Stimulated activated CD4-positive, alpha-beta T cell treated with anti-CD3 and anti-CD28 coated beads, Interleukin-1b, Interleukin-23, amount 100 ng/mL, for 1 hour (primary cell): ENCODE data around the gene NPBWR2.
"Not testable (repeated sequence)": the region's sequence is repeated elsewhere in the genome, so short reads cannot be mapped to it uniquely, and the experiment has no call there.

Experiments
- DNase-seq, 2 donors: peaks; one replicate each; pipeline ENCODE4 v3.0.0-alpha.2; 2020; ENCODE audit warnings: low read depth in 2 of 2

Gene NPBWR2

DNA sequence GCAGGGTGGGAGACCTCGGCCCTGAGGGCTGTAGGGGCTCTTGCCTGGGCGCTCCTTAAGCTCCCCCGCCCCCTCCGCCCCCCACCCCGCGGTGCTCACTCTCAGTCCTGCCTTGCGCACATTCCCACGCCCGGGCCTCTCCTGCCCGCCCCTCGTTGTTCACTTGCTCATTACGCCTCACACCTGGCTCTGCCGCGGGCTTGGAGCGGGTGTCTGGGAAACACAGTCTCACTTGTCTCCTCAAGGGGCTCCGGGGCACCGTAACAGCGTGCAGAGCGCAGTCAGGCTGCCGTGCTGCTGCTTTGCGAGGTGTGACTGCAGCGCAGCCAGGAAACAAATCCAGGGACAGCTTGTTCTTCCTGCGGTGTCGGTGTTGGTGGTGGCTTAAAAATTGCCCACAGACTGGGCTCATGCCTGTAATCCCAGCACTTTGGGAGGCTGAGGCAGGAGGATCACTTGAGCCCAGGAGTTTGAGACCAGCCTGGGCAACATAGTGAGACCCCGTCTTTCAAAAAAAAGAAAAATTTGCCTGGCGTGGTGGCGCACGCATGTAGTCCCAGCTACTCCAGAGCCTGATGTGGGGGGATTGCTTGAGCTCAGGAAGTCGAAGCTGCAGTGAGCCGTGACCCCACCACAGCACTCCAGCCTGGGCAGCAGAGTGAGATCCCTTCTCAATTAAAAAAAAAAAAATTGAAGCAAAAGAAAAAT lies 4.6 kb downstream of the NPBWR2 start:
- DNase-seq = no peak

GRCh38 chr20:64101731-64102621 lies 5.4 kb downstream of the NPBWR2 start:
- peak in 1 of 2 donors; percentile 65 for DNase-seq

DNA sequence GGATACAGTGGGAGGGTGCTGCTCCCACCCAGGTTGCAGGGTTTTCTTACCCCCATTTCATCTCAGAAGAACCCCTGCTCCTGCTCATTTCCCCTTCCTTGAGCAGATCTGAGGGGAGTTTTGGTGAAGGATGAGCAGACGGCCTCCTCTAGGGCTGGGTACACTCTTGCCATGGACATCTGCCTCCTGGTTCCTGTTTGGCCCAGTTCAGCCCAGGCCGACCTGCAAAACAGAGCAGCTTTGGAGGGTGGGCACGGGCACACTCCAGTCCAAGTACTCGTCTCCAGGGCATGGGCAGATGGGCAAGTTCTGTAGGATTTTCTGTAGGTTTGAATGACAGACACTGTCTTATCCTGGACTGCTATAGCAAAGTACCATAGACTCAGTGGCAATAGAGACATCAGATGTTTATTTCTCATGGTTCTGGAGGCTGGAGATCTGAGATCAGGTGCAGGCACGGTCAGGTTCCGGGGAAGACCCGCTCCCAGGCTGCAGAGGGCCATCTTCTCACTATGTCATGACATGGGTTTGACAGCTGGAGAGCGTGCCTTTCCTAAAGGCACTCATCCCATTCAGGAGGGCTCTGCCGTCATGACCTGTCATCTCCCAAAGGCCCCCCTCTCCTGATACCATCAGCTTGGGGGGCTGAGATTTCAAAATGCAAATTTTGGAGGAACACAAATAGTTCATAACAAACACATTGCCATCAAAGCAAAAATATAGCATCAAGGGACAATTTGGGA lies 6.2 kb downstream of the NPBWR2 start:
- DNase-seq = no peak

DNA sequence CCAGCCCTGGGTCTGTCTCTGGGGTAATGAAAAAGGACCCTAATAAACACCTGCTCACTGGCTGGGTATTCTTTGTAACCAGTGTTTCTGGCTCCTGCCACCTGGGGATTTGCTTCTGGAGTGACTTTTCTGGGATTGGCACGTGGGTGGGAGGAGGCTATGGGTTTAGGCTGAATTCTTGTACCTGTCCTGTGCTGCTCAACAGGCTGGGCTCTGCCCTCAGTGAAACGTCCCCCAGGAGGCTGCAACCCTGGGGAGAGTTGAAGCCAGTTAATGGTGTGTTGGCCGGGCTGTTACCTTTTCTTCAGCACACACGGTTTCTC lies 6.8 kb downstream of the NPBWR2 start:
- no peak for DNase-seq

GRCh38 chr20:64099880-64100565 lies 7.3 kb downstream of the NPBWR2 start:
- DNase-seq = no peak

- DNase-seq = no peak
These were observed 8.1 kb downstream of the NPBWR2 start for GRCh38 chr20:64099086-64099786.

- DNase-seq = no peak
These were observed 8.8 kb downstream of the NPBWR2 start for GRCh38 chr20:64098471-64099013.

GRCh38 chr20:64096535-64096934 lies 10.8 kb downstream of the NPBWR2 start:
- no peak for DNase-seq

GRCh38 chr20:64095927-64096326 lies 11.4 kb downstream of the NPBWR2 start:
- DNase-seq = no peak

DNA sequence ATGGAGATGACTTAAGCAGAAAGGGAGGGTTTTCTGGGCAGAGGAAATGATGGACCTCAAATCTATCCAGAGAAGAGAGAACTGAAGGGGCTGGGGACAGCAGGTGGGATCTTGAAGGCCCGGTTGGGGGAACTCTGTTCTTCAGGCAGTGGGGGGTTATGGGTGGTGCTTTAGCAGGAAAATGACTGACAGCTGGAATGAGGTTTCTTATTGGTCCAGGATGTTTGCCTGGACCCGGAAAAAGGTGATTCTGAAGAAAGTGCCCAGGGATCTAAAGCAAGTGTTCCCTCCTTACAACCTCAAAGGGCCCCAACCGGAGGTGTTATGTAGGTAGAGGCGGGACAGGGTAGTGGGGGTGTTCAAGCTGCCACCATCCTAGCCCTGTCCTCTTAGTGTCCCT lies 11.9 kb downstream of the NPBWR2 start:
- DNase-seq = no peak

GRCh38 chr20:64093013-64093503 lies 14.3 kb downstream of the NPBWR2 start:
- no peak for DNase-seq

DNA sequence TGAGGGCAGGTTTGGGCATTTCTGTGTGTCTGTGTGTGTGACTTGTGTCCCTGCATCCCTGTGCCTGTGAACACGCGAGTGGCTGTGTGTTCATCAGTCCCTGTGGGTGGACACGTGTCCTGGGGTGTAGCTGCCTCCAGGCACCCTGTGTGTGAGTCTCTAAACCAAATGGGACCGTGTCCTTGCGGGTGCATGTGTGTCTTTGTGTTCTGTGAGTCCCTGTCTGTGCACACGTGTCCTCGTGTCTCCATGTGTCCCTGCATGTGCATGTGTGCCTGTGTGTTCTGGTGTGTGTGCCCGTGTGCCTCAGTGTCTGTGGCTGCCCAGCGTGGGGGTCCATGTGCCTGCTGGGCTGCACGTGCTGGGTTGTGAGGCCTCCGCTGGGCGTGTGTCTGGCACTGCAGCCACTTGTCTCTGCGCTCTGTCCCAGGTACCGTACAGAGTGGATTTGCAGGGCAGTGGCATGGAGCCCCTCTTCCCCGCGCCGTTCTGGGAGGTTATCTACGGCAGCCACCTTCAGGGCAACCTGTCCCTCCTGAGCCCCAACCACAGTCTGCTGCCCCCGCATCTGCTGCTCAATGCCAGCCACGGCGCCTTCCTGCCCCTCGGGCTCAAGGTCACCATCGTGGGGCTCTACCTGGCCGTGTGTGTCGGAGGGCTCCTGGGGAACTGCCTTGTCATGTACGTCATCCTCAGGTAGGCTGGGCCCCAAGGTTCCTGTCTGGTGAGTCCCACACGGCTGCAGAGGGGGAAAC lies 14.9 kb downstream of the NPBWR2 start:
- no peak for DNase-seq

GRCh38 chr20:64091770-64092169 lies 15.6 kb downstream of the NPBWR2 start:
- DNase-seq = no peak

- DNase-seq = no peak
These were observed 16.0 kb downstream of the NPBWR2 start for GRCh38 chr20:64091340-64091739.

- DNase-seq = no peak
These were observed 17.2 kb downstream of the NPBWR2 start for GRCh38 chr20:64090165-64090564.

DNA sequence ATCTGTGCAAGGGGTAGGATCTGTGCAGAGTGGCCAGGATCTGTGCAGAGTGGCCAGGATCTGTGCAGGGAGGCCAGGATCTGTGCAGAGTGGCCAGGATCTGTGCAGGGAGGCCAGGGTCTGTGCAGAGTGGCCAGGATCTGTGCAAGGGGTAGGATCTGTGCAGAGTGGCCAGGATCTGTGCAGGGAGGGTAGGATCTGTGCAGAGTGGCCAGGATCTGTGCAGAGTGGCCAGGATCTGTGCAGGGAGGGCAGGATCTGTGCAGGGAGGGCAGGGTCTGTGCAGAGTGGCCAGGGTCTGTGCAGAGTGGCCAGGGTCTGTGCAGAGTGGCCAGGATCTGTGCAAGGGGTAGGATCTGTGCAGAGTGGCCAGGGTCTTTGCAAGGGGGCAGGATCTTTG lies 18.8 kb downstream of the NPBWR2 start:
- not testable (repeated sequence) for DNase-seq

DNA sequence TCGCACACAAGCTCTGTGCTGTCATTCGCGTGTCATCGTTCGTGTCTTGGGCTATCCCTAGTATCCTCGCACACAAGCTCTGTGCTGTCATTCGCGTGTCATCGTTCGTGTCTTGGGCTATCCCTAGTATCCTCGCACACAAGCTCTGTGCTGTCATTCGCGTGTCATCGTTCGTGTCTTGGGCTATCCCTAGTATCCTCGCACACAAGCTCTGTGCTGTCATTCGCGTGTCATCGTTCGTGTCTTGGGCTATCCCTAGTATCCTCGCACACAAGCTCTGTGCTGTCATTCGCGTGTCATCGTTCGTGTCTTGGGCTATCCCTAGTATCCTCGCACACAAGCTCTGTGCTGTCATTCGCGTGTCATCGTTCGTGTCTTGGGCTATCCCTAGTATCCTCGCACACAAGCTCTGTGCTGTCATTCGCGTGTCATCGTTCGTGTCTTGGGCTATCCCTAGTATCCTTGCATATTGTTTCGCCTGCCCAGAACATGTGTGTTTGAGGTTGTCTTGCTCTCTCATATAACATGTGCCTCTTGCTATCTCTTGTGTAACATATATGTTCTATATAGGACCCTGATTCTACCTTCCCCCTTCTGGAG lies 20.0 kb downstream of the NPBWR2 start:
- not testable (repeated sequence) for DNase-seq

GRCh38 chr20:64086801-64087200 lies 20.6 kb downstream of the NPBWR2 start:
- DNase-seq = no peak

DNA sequence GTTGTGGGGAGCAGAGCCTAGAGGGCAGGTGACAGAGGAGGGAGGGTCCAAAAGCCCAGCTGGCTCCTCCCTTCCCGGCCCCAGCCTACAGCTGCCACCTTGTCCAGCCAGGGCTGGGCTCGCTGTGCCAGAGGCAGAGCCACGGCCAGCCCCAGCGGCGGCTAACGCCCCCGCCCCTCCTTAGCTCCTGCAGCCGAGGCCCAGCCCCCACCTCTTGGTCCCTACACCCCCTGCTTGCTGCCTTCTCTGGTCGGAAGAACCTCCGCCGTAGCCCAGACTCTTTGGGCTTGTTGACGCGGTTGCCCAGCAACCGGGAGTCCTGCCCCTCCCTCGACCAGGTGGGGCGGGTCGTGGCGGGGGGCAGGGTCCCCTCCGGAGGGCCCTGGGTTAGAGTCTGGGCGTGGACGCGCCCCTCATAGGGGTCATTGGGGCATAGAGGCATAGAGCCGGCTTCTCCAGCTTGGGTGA lies 22.6 kb downstream of the NPBWR2 start:
- no peak for DNase-seq
